Dedifferentiated amniotic fluid mesenchymal stem cell (primary cell): Measurements from ENCODE around the gene SLC1A4.
"Not testable (repeated sequence)": the region's sequence is repeated elsewhere in the genome, so short reads cannot be mapped to it uniquely, and the experiment has no call there.

Experiments used
- DNase-seq: peaks from one replicate; pipeline ENCODE4 v3.0.0-alpha.2; 2016; ENCODE audit errors: extremely low spot score

The SLC1A4 gene

DNA sequence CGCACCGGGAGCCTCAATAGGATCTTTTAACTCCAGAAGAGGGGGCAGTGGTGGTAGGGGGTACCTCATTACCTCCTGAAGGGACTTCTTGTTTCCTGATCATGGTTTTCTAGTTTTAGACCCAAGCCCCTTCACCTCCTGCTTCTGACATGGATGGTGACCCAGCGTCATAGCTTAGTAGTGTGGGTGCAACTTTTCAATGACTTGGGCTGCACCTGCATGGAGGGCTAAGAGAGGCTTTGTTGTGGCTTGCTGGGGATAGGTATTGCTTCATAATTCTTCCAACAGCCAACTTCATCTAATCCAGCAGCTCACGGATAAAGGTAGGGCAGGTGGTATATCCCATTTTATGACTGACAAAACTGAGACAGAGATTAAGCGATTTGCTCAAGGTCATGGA is 3.0 kb downstream of the SLC1A4 start:
- no peak for DNase-seq

DNA sequence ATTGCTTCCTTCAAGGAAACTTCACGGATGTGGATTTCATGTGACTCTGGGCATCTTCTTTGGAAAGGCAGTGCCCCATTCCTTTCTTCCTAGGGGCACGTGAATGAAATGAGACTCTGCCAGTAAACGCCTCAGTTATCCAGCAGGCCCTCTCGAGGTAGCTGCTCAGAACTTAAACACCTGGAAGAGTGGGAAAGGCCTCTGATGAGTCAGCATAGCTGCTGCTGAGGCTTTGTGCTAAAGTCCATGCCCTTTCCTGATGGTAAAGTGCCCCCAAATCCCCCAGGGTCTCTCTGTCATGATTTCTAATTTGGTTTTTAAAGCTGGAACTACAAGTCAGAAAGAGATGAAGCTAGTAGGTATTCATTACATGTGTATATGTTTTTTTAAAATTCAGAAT is 3.8 kb downstream of the SLC1A4 start:
- DNase-seq = no peak

DNA sequence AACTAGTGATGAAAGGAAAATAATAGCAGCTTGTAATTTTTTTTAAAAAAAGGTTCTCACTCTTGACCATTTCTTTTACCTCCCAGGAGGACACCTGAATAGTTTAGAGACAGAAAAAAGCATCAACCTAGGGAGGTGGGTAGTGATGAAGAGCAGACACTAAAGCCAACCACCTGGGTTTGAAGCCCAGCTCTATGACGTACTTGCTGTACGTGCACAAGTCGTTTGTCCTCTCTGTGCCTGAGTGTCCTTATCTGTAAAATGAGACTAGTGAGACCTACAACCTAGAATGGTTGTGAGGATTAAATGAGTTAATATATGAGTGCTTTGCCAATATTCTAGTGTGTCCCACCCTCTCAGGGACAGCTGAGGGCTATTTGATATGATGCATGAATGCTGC is 5.8 kb downstream of the SLC1A4 start:
- DNase-seq = no peak

DNA sequence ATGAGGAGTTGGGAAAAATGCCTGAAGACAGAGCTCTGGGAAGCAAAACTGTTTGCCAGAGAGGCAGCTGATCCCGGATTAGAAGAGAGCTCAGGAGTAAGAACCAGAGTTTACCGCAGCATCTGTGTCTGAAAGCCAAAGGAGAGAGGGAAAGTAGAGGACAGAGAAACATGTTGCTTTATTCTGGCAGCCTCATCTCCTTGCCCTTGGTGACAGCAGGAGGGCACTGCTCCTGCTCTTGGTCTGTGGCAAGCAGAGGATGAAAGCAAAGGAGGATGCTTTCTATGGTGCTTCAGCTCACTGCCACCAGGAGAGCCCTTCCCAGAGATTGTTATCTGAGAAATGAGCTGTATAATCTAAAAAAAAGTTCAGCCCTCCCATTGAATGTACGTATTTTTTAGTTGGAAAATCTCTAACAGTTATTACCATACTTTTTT is 7.7 kb downstream of the SLC1A4 start:
- no peak for DNase-seq

DNA sequence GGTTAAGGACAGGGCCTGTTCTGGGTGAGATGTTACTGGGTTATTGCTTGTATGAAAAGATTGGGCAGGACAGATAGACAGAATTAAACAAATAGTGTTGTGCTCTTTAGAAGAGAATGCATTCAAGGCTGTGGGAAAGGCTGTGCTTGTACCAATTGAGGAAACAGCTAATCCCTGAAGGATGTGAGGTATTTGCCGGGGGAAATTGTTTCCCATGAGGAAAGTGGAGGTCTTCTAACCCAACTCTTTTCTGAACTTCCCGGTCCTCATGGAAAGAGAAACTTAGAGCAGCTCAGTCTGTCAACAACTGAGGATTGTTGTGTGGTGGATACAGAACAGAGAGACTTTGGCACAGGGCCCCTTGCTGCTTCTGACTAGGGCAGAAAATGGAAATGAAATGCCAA is 9.5 kb downstream of the SLC1A4 start:
- peak; percentile 36 for DNase-seq

DNA sequence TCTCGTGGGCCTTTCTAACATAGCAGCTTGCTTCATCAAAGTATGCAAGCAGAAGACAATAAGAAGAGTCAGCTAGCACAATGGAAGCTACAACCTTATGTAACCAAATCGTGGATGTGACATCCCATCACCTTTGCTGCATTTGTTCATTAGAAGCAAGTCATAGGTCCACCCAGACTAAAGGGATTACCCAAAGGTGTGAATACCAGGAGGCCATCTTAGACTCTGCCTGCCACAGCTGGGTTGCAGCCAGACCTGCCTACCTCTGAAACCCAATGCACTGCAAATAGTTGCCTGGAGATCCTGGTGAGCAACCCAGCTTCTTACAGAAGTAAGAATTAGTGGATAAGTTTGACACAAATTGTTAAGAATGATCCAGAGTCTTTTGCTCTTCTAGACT is 10.6 kb downstream of the SLC1A4 start:
- DNase-seq = no peak

DNA sequence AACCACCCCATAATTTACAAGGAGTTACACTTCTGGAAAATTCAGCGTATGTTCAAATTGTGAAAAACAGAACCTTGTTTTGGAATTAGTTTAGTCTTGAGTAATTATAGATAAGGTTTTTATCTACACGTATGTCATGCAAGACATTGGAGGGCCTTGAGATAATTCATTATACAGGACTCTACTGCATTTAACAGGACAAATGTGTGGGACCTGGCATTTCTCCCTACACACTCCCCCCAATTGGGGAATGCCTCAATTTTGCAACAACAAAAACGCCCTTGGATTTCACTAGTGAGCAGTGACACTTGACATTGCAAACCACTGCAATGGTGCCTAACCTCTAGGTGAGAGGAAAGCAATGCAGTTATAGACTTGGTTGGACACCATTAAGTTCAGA is 11.4 kb downstream of the SLC1A4 start:
- no peak for DNase-seq

DNA sequence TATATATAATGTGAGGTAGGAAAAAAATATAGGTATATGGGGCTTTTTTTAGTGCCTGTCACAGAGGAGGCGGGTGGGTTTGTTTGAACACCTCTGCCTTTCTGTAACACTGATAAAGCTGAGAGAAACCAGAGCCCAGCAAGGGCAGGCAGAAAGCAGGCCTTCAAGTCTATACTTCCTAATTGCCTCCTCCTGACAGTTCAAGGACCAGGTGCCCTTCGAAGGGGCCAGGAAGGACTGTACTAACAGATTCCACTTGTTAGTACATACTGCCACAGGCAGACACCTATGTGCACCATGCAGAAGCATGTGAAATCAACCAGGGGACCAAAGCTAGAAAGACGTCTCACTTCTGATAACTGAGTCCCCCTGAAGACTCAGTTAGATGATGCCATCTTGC is 13.8 kb downstream of the SLC1A4 start:
- DNase-seq = no peak

DNA sequence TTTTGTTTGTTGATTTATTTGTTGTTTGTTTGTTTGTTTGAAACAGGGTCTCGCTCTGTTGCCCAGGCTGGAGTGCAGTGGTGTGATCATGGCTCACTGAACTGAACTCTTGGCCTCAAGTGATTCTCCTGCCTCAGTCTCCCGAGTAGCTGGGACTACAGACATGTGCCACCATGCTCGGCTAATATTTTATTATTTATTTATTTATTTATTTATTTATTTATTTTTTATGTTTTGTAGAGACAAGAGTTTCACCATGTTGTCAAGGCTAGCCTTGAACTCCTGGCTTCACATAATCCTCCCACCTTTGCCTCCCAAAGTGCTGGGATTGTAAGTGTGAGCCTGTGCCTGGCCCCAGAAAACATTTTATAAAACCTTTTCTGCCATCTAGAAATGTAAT is 15.0 kb downstream of the SLC1A4 start:
- not testable (repeated sequence) for DNase-seq

DNA sequence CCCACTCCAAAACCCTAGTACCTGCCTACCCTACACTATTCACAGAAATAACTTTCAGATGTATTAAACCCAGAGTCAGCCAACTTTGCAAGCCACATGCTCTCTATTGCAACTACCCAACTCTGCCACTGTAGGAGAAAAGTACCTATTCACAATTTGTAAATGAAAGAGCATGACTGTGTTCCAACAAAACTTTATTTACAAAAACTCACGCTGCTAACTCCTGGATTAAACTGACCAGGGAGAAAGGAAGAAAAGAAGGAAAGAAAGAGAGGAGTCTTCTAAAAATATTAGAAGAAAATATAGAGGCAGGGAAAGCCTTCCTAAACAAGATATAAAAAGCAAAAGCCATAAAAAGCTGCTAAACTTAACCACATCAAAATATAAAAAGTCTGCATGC is 24.6 kb downstream of the SLC1A4 start:
- DNase-seq = no peak

DNA sequence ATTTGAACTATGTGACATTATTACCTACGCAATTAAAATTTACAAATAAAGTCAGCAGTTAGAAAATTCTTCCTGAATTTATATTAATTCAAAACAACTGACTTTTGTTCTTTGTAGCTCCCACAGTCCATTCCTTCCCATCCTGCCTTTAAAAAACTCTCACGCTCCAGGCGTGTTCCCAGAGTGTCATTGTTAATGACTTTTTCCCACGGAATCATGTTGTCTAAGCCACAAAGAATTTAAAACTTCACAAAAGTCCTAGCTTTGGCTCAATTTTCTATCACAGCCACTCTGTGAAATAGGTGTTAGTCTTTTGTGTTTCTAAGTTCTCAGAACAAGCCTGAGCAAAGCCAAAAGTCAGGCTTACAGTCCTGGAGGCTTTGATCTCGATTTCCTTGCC is 26.5 kb downstream of the SLC1A4 start:
- DNase-seq = no peak

DNA sequence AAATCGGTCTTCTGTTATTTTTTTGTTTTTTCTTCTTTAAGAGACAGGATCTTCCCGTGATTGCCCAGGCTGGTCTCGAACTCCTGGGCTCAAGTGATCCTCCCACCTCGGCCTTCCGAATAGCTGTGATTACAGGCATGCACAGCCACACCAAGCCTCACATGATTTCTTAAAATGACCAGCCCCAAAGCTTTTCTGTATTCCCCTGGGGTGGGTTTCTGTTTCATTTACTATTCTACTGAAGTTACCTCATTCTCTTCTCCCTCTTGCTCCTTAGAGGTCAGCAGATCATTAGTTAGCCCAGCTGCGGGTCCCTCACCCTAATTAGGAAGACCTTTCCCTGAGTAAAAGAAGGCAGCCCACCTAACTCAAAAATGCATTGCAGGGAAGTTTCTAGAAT is 27.6 kb downstream of the SLC1A4 start:
- no peak for DNase-seq

DNA sequence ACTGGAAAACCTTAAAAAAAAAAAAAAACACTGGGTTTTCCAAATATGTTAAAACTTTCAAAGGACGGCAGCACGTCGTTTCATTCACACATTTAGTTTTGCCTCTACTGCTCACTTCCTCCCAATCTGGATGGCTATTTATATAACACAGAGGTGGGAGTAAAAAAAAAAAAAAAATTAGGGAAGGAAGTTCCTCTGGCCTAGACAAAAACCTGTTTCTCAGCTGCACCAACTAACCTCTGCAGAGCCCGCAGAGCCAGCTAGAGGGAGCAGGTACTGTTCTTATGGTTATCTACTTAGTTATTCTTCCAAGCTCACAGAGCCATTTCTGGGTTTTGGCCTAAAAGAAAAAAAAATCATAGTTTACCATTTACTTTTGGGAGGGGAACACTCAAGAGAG is 28.1 kb downstream of the SLC1A4 start:
- no peak for DNase-seq

DNA sequence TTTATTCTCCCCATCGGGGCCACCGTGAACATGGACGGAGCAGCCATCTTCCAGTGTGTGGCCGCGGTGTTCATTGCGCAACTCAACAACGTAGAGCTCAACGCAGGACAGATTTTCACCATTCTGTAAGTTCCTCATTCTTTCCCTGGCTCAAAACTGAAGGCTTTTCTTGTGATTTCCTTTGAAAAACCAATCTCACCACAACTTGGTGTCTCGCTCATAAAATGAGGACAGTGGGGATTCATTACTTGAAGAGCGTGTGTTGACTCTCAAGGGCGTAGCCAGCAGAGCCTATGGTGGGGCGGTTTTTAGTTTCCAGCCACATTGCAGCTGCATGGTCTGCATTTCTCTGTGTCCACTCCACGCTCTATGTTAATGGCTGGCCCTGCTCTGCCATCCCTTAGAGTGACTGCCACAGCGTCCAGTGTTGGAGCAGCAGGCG is 29.0 kb downstream of the SLC1A4 start:
- no peak for DNase-seq

DNA sequence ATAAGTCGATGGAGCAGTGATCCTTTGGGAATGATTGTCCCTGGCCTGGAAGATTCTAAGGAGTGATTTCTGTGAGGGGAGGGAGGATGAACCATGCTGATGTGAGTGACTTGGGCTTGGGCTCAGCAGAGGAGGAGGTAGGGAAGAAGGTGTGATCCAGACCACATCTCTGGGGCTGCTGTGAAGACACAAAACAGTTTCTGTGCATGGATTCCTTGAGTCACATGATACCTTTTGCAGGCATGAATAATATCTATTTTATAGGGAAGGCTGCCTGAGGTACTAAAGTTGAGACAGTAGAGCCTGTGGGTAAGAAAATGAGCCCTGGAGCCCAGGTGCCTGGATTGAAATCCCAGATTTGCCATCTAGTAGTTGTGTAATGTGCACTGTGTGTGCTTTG is 29.8 kb downstream of the SLC1A4 start:
- DNase-seq = no peak

DNA sequence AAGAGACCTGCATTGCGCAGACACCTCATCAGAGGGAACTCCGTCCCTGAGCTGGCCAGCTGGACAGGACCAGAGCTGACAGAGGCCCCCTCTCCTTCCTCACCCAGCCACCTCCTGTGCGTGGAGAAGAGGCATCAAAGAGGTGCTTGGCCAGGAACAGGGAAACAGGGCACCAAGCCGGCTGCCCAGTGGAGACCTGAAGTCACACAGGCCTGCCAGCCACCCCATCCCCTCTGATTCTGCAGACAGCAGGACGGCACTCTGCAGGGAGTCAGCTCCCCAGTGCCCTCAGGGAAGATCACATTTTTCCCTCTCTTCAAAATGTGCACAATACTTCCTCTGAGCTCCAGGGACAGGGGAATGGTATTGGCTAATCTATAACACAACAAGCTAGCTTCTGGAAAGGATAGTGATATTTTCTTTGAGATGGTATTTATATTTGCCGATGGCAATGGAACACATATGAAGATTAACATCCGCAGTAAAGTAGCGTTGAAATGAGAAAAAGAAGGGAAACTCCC is 30.5 kb downstream of the SLC1A4 start:
- no peak for DNase-seq

DNA sequence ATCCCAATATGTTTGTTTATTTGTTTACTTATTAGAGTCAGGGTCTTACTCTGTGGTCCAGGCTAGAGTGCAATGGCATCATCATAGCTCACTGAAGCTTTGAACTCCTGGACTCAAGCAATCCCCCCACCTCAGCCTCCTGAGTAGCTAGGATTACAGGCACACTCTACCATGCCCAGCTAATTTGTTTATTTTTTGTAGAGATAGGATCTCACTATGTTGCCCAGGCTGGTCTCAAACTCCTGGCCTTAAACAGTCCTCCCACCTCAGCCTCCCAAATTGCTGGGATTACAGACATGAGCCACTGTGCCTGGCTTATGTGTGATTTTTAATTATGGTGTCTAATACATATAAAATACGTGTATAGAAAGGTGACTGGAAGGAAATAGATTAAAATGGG is 31.1 kb downstream of the SLC1A4 start:
- DNase-seq = not testable (repeated sequence)

DNA sequence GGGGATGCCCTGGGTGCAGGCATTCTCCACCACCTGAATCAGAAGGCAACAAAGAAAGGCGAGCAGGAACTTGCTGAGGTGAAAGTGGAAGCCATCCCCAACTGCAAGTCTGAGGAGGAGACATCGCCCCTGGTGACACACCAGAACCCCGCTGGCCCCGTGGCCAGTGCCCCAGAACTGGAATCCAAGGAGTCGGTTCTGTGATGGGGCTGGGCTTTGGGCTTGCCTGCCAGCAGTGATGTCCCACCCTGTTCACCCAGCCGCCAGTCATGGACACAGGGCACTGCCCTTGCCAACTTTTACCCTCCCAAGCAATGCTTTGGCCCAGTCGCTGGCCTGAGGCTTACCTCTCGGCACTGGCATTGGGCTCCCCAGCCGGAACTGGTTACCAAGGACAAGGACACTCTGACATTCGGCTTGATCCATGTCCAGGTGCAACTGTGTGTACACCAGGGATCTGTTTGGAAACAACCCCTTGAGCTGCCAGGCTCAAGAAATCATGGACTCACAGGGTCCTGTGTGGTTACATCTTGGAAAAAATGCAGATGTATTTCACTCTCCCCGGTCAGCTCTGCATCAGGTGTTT is 31.8 kb downstream of the SLC1A4 start:
- no peak for DNase-seq

DNA sequence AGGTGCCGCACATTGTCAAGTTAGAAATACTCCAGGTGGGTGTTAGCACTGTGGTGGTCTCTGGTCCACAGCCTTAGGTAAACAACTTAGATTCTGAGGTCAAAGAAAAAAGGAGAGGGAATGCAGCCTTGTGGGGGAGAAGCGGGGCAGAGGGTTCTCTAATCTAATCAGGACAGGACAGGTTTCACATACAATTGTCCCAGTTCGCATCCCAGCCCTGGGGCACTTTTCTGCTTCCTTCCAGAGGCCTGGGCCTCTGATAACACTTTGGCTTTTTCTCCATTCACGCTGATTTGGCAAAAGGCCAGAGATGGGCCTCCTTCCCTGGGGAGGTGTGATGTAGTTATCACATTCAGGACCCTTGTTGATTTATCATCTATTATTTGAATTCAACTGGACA is 32.5 kb downstream of the SLC1A4 start:
- DNase-seq = no peak

DNA sequence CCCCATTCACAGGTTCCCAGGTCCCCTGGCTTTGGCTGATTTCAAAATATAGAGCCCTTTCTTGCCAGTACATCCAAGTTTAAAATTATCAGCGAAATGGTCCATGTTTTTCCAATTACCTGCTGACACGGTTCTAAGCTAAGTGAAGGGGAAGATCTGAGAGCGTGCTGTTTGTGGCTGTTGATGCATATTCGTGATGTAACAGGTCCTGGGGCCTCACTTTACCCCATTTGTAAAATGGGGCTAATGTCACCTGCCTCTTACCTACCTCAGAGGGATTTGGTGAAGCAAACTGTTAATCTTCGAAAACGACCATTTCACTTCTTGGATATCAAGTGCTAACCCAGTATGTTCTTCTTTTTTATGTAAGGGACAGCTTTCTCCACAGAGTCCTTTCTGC is 33.0 kb downstream of the SLC1A4 start:
- no peak for DNase-seq

DNA sequence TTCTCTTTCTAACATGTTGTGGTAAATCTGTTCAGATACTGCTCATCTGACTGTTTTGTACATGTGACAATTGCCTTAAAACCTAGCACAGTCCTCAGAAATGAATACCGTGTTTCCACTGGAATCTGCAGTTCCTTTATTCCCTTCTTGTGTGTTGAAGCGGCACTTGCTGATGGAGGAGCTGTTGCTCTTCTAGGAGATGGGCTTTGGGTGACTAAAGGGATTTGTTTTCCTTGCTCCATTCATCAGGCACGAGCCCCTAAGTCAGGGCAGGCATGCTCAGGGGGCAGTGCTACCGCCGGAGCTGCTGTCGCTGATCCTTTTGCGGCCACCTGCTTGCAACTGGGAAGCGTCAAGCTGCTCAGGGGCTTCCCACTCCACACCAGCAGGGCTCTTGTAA is 34.5 kb downstream of the SLC1A4 start:
- DNase-seq = no peak

DNA sequence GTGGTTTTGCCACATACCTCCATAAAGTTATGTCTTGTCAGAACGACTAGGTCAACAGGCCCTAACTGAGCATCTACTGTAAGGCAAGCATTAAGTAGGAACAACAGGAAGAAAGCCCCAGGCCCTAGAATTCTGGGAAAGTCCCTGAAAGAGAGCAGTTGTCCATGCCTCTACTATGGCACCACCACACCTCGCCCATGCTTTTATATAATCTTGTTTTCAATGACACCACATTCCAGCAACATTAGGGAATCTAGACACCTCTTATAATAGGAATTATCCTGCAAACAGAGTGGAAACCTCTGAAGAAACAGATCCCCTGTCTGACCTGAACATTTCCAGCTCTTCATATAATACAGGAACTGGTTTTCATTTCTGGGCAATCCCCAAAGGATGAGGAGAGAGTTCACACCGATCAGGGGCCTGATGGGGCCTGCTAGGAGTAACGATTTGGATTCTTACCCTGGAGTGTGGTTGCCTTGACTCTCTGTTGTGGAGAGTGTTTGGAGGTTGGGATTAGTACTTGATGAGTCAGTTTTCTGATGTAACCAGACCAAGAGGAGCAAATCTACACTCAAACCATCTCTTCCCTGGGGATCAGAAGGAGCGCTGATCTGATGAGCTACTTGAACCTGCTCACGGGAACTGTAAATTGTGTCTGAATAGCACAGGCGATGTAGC is 35.1 kb downstream of the SLC1A4 start:
- peak; percentile 75 for DNase-seq

DNA sequence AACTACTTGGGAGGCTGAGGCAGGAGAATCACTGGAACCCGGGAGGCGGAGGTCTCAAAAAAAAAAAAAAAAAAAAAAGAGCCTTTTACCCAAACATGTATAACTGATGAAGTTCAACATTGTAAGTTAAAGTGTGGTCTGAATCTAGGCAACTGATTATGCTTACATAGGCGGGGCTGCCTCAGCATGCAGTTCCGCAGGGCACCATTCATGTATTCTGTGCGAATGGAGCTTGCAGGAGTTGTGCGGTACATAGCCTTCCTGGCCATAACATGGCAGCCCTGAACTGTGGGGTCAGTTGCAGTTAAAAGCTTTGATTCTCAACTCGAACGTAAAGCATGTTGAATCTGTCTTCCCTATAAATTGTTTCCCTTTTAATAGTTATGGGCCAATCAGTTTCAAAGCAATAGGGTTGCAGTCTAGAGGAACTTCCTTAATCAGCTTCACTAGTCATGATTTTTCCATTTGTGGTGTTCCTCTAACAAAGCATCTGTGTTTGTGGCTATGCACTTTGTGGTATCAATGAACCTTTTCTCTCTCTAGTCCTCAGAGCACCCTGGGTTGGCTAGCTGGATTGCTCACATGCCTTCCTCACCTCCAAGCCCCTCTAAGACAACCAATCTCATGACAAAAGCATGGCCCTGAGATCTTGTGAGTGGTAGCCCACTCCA is 36.4 kb downstream of the SLC1A4 start:
- no peak for DNase-seq
